OCI-LY3 (cell line): Measurements from ENCODE around the gene ZNF318.
"Not testable (repeated sequence)": the region's sequence is repeated elsewhere in the genome, so short reads cannot be mapped to it uniquely, and the experiment has no call there.

Source experiments
- H2AFZ ChIP-seq: fragments of 200-600, 300-600 bp; shearing (Covaris generic); 2 replicates; pipeline ENCODE4 v1.6.0; 2014; ENCODE audit warnings: antibody characterized with exemption, low read depth, low read length
- H3K27ac ChIP-seq: fragments of 200-600, 300-600 bp; sonication (generic); 2 replicates; pipeline ENCODE4 v1.5.1; 2014; ENCODE audit warnings: mild to moderate bottlenecking, low read length, moderate library complexity, mixed read lengths
- H3K27me3 ChIP-seq: fragments of 200-600, 300-600 bp; sonication (generic); 2 replicates; pipeline ENCODE4 v1.6.1; 2014; ENCODE audit warnings: low read depth, low read length, mixed read lengths
- H3K36me3 ChIP-seq: fragments of 200-600, 300-600 bp; sonication (generic); replicated peaks from 2 replicates; pipeline ENCODE3; 2014; ENCODE audit warnings: low read depth, low read length, mixed read lengths
- H3K4me1 ChIP-seq: fragments of 300-600, 200-600 bp; sonication (generic); 2 replicates; pipeline ENCODE4 v1.6.1; 2014; ENCODE audit warnings: low read length, mixed read lengths
- H3K4me2 ChIP-seq: fragments of 200-600, 300-600 bp; sonication (generic); 2 replicates; pipeline ENCODE4 v1.6.1; 2014; ENCODE audit warnings: low read length, mixed read lengths
- H3K4me3 ChIP-seq: fragments of 300-600, 200-600 bp; sonication (generic); 2 replicates; pipeline ENCODE4 v1.5.1; 2014; ENCODE audit warnings: antibody characterized with exemption, mild to moderate bottlenecking, low read length, moderate library complexity
- H3K79me2 ChIP-seq: fragments of 300-600, 200-600 bp; shearing (Covaris generic); 2 replicates; pipeline ENCODE4 v1.6.1; 2014; ENCODE audit warnings: mild to moderate bottlenecking, low read length, mixed read lengths
- H3K9ac ChIP-seq: fragments of 300-600, 200-600 bp; shearing (Covaris generic); 2 replicates; pipeline ENCODE4 v1.6.0; 2014; ENCODE audit warnings: mild to moderate bottlenecking, low read length, moderate library complexity
- H3K9me3 ChIP-seq: fragments of 200-600, 300-600 bp; shearing (Covaris generic); 2 replicates; pipeline ENCODE4 v1.6.1; 2014; ENCODE audit warnings: low read length, mixed read lengths; ENCODE audit not compliant: insufficient read depth
- H4K20me1 ChIP-seq: fragments of 200-600, 300-600 bp; sonication (generic); 2 replicates; pipeline ENCODE4 v1.6.1; 2016; ENCODE audit warnings: low read length, mixed read lengths; ENCODE audit not compliant: insufficient read depth
- CTCF ChIP-seq: fragments of 200-600, 300-600 bp; sonication (generic); IDR thresholded peaks from 2 replicates; pipeline ENCODE4 v1.5.1; 2014; ENCODE audit warnings: antibody characterized with exemption, low read length, low read depth
- EZH2phosphoT487 ChIP-seq: fragments of 200-600 bp; shearing (Covaris generic); IDR thresholded peaks from 2 replicates; pipeline ENCODE4 v1.6.1; 2018; ENCODE audit warnings: antibody characterized with exemption, mixed run types, low read depth

Gene ZNF318

GRCh38 chr6:43306086-43306485 is 63.4 kb downstream of the ZNF318 start:
- H2AFZ ChIP-seq: no peak overlapping the region
- H3K27ac ChIP-seq: no peak overlapping the region
- no peaks in the 10 kb centered on the region for H3K9me3 ChIP-seq
- no peak overlapping the region for H3K9ac ChIP-seq
- H3K4me1 ChIP-seq: peaks cover 29% of the 10 kb centered on the region
- H3K36me3 ChIP-seq: peaks cover 4% of the 10 kb centered on the region
- no peak overlapping the region for H3K4me3 ChIP-seq
- H3K4me2 ChIP-seq: no peak overlapping the region
- no peaks in the 10 kb centered on the region for H4K20me1 ChIP-seq
- H3K79me2 ChIP-seq: no peaks in the 10 kb centered on the region
- no peaks in the 10 kb centered on the region for H3K27me3 ChIP-seq
- TF ChIP-seq CTCF: no peak
- TF ChIP-seq EZH2phosphoT487: no peak

- Histone ChIP-seq H2AFZ (no peak overlapping the region), H3K4me1 (peaks cover 23% of the 10 kb centered on the region), H3K9ac (no peak overlapping the region), H3K9me3 (no peaks in the 10 kb centered on the region), H4K20me1 (no peaks in the 10 kb centered on the region), H3K27ac (no peak overlapping the region), H3K27me3 (no peaks in the 10 kb centered on the region), H3K4me3 (no peak overlapping the region), H3K36me3 (peaks cover 2% of the 10 kb centered on the region), H3K79me2 (no peaks in the 10 kb centered on the region), H3K4me2 (no peak overlapping the region)
- TF ChIP-seq EZH2phosphoT487 (no peak), CTCF (no peak)
Measured at GRCh38 chr6:43304882-43305281, 64.6 kb downstream of the ZNF318 start.

GRCh38 chr6:43304361-43304760 is 65.1 kb downstream of the ZNF318 start:
- peaks cover 2% of the 10 kb centered on the region for H3K36me3 ChIP-seq
- H3K27me3 ChIP-seq: no peaks in the 10 kb centered on the region
- H2AFZ ChIP-seq: no peak overlapping the region
- no peaks in the 10 kb centered on the region for H3K9me3 ChIP-seq
- H3K9ac ChIP-seq: no peak overlapping the region
- H3K4me2 ChIP-seq: no peak overlapping the region
- H3K4me1 ChIP-seq: peaks cover 24% of the 10 kb centered on the region
- H3K27ac ChIP-seq: no peak overlapping the region
- H3K4me3 ChIP-seq: no peak overlapping the region
- H4K20me1 ChIP-seq: no peaks in the 10 kb centered on the region
- H3K79me2 ChIP-seq: no peaks in the 10 kb centered on the region
- no peak for TF ChIP-seq CTCF
- TF ChIP-seq EZH2phosphoT487: no peak

- Histone ChIP-seq H3K9me3 (no peaks in the 10 kb centered on the region), H3K4me3 (no peak overlapping the region), H2AFZ (no peak overlapping the region), H3K4me2 (no peak overlapping the region), H3K27me3 (no peaks in the 10 kb centered on the region), H3K36me3 (peaks cover 2% of the 10 kb centered on the region), H3K9ac (no peak overlapping the region), H3K27ac (no peak overlapping the region), H4K20me1 (no peaks in the 10 kb centered on the region), H3K79me2 (no peaks in the 10 kb centered on the region), H3K4me1 (peaks cover 19% of the 10 kb centered on the region)
- TF ChIP-seq EZH2phosphoT487 (no peak), CTCF (no peak)
Measured at GRCh38 chr6:43303751-43304331, 65.6 kb downstream of the ZNF318 start.

- H3K4me1 ChIP-seq: peaks cover 15% of the 10 kb centered on the region
- H3K4me3 ChIP-seq, H3K36me3 ChIP-seq, H3K79me2 ChIP-seq, H3K9ac ChIP-seq, H3K27ac ChIP-seq, H3K9me3 ChIP-seq, H3K27me3 ChIP-seq, H4K20me1 ChIP-seq, H2AFZ ChIP-seq, H3K4me2 ChIP-seq: not testable (repeated sequence)
Measured at GRCh38 chr6:43303006-43303405, 66.4 kb downstream of the ZNF318 start.
